Adrenal gland (tissue), 5 donors: ENCODE results near the gene MEIOB.

Source experiments
- CTCF ChIP-seq, 6 experiments: fragments of 450-650 bp in 4 of 6; fragments of 200-600 bp in 2 of 6; sonication (generic) in 1 of 6; IDR thresholded peaks; 1 replicate in 5 of 6; 2 replicates in 1 of 6; pipeline versions ENCODE4 v1.5.1 to v1.8.0; 2016 to 2021; ENCODE audit warnings: antibody characterized with exemption in 6 of 6, mild to moderate bottlenecking in 2 of 6, moderate library complexity in 1 of 6
- POLR2A ChIP-seq, 2 donors: fragments of 450-650 bp; IDR thresholded peaks; one replicate each; pipeline ENCODE4 v1.6.1; 2017; ENCODE audit warnings: antibody characterized with exemption in 2 of 2, mild to moderate bottlenecking in 2 of 2, moderate library complexity in 1 of 2
- donor health status: DM: no; HTN: no; CAD: no.

- no peak for TF ChIP-seq POLR2A (IDR thresholded peaks at IDR 0.05)
- TF ChIP-seq CTCF (IDR thresholded peaks at IDR 0.05): no peak
Measured at GRCh38 chr16:1895068-1895467, 23.1 kb upstream of the MEIOB start.
